DOHH2 (cell line): Measurements from ENCODE around the gene ODC1.

Source experiments
- H3F3A ChIP-seq: fragments of 200-600 bp; sonication (generic), shearing (Covaris generic); 2 replicates; pipeline ENCODE4 v1.6.0; 2016; ENCODE audit warnings: antibody characterized with exemption, mild to moderate bottlenecking; ENCODE audit not compliant: control insufficient read depth, insufficient read depth
- H3K27ac ChIP-seq: fragments of 200-600 bp; sonication (generic); 2 replicates; pipeline ENCODE4 v1.5.1; 2014; ENCODE audit warnings: low read depth, mild to moderate bottlenecking, low read length, moderate library complexity
- H3K27me3 ChIP-seq: fragments of 200-600 bp; sonication (generic); 2 replicates; pipeline ENCODE4 v1.6.1; 2014; ENCODE audit warnings: mild to moderate bottlenecking, low read length, mixed read lengths; ENCODE audit not compliant: control insufficient read depth
- H3K36me3 ChIP-seq: fragments of 200-600 bp; sonication (generic); 2 replicates; pipeline ENCODE4 v1.6.1; 2014; ENCODE audit warnings: mild to moderate bottlenecking, low read length, moderate library complexity, mixed read lengths; ENCODE audit not compliant: control insufficient read depth
- H3K4me1 ChIP-seq: fragments of 200-600 bp; sonication (generic); 2 replicates; pipeline ENCODE4 v1.6.1; 2014; ENCODE audit warnings: mild to moderate bottlenecking, low read length, mixed read lengths; ENCODE audit not compliant: control insufficient read depth
- H3K4me2 ChIP-seq: fragments of 200-600 bp; sonication (generic); 2 replicates; pipeline ENCODE4 v1.6.0; 2014; ENCODE audit warnings: mild to moderate bottlenecking, low read length, moderate library complexity
- H3K4me3 ChIP-seq: fragments of 200-600 bp; sonication (generic); 2 replicates; pipeline ENCODE4 v1.5.1; 2014; ENCODE audit warnings: mild to moderate bottlenecking, low read length, mixed read lengths
- H3K79me2 ChIP-seq: fragments of 200-600 bp; sonication (generic); 2 replicates; pipeline ENCODE4 v1.6.1; 2014; ENCODE audit warnings: mild to moderate bottlenecking, low read length, mixed read lengths; ENCODE audit not compliant: control insufficient read depth
- H3K9me2 ChIP-seq: fragments of 200-600 bp; sonication (generic); replicated peaks from 2 replicates; pipeline ENCODE4 v1.6.1; 2014; ENCODE audit warnings: mild to moderate bottlenecking, low read length, mixed read lengths; ENCODE audit not compliant: control insufficient read depth
- H3K9me3 ChIP-seq: fragments of 200-600 bp; sonication (generic); 2 replicates; pipeline ENCODE4 v1.6.1; 2014; ENCODE audit warnings: antibody characterized with exemption, low read length, mixed read lengths; ENCODE audit not compliant: control insufficient read depth, insufficient read depth
- H4K20me1 ChIP-seq: fragments of 200-600 bp; sonication (generic); 2 replicates; pipeline ENCODE4 v1.6.0; 2014; ENCODE audit warnings: low read depth, mild to moderate bottlenecking, antibody characterized with exemption, low read length, moderate library complexity; ENCODE audit not compliant: control insufficient read depth, insufficient read depth
- EZH2phosphoT487 ChIP-seq: fragments of 200-600 bp; sonication (generic); IDR thresholded peaks from 2 replicates; pipeline ENCODE4 v1.6.1; 2017; ENCODE audit warnings: borderline replicate concordance, mild to moderate bottlenecking, antibody characterized with exemption, low read length, moderate library complexity, mixed read lengths
- TF ChIP-seq, protein P1 (sequence below): fragments of 200-600 bp; sonication (generic); IDR thresholded peaks from one replicate; pipeline ENCODE4 v1.5.1; 2014; ENCODE audit warnings: antibody characterized with exemption, mild to moderate bottlenecking, low read depth, low read length; ENCODE audit not compliant: poor library complexity, severe bottlenecking

Gene ODC1

DNA sequence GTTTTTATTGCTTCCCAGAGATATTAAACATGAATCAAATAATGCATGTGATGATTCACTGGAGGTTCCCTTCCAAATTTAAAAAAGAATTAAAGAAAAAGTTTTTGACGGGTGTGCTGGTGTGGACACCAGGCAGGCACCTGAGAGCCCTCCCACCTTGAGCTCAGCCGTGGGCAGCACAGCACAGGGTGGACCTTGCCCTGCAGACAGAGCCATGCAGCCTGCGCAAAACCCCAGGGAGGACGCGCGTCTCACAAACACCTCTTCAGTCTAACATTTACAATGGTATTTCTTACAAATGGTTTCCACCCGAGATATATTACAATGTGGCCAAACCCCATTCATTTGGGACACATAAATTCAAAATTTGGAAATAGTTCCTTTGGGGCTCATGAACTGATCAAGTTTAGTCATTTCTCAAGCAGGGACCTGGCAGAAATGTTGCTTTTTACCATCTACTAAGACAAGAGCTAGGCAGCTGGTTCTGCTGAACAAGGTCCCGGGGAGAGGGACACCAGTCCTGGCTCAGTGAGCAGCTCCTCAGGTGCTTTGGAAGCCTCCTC lies 45.4 kb downstream of the ODC1 start:
- Histone ChIP-seq H3K36me3 (no peaks in the 10 kb centered on the region), H3K9me3 (no peaks in the 10 kb centered on the region; the same call in 1 of the 2 replicates), H3K9me2 (no peaks in the 10 kb centered on the region), H3K27ac (no peak overlapping the region), H3K4me2 (no peak overlapping the region), H3K27me3 (no peaks in the 10 kb centered on the region), H3K79me2 (no peaks in the 10 kb centered on the region), H3F3A (no peaks in the 10 kb centered on the region), H4K20me1 (no peaks in the 10 kb centered on the region), H3K4me3 (no peak overlapping the region), H3K4me1 (peaks cover 17% of the 10 kb centered on the region)
- TF ChIP-seq, protein P1, sequence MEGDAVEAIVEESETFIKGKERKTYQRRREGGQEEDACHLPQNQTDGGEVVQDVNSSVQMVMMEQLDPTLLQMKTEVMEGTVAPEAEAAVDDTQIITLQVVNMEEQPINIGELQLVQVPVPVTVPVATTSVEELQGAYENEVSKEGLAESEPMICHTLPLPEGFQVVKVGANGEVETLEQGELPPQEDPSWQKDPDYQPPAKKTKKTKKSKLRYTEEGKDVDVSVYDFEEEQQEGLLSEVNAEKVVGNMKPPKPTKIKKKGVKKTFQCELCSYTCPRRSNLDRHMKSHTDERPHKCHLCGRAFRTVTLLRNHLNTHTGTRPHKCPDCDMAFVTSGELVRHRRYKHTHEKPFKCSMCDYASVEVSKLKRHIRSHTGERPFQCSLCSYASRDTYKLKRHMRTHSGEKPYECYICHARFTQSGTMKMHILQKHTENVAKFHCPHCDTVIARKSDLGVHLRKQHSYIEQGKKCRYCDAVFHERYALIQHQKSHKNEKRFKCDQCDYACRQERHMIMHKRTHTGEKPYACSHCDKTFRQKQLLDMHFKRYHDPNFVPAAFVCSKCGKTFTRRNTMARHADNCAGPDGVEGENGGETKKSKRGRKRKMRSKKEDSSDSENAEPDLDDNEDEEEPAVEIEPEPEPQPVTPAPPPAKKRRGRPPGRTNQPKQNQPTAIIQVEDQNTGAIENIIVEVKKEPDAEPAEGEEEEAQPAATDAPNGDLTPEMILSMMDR: no peak
- no peak for TF ChIP-seq EZH2phosphoT487

DNA sequence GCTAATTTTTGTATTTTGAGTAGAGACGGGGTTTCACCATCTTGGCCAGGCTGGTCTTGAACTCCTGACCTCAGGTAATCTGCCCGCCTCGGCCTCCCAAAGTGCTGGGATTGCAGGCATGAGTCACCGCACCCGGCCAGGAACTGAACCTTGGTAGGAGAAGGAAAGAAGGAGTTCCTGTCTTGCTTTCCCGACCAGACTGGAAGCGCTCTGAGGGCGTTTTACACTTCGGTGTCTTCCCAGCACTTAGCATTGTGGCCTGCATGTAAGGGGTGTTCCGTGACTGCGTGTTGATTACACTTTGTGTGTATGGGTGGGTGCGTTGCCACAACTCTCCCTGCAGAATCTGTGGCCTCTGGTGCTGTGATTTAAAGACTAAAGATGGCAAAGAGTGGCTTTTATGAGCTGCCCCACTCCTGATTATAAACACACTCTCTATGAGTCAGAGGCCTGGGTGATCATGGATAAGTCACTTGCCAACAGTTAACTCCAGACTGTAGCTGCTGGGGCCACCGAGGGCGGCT lies 46.0 kb downstream of the ODC1 start:
- no peaks in the 10 kb centered on the region for H4K20me1 ChIP-seq
- no peak overlapping the region for H3K4me2 ChIP-seq
- peaks cover 11% of the 10 kb centered on the region for H3K4me1 ChIP-seq
- no peaks in the 10 kb centered on the region for H3K9me2 ChIP-seq
- H3K27me3 ChIP-seq: no peaks in the 10 kb centered on the region
- no peaks in the 10 kb centered on the region for H3K79me2 ChIP-seq
- no peaks in the 10 kb centered on the region; the same call in 1 of the 2 replicates for H3K9me3 ChIP-seq
- no peak for TF ChIP-seq EZH2phosphoT487
- TF ChIP-seq, protein P1: no peak
- H3K36me3 ChIP-seq: no peaks in the 10 kb centered on the region
- no peak overlapping the region for H3K27ac ChIP-seq
- no peaks in the 10 kb centered on the region for H3F3A ChIP-seq
- H3K4me3 ChIP-seq: no peak overlapping the region

DNA sequence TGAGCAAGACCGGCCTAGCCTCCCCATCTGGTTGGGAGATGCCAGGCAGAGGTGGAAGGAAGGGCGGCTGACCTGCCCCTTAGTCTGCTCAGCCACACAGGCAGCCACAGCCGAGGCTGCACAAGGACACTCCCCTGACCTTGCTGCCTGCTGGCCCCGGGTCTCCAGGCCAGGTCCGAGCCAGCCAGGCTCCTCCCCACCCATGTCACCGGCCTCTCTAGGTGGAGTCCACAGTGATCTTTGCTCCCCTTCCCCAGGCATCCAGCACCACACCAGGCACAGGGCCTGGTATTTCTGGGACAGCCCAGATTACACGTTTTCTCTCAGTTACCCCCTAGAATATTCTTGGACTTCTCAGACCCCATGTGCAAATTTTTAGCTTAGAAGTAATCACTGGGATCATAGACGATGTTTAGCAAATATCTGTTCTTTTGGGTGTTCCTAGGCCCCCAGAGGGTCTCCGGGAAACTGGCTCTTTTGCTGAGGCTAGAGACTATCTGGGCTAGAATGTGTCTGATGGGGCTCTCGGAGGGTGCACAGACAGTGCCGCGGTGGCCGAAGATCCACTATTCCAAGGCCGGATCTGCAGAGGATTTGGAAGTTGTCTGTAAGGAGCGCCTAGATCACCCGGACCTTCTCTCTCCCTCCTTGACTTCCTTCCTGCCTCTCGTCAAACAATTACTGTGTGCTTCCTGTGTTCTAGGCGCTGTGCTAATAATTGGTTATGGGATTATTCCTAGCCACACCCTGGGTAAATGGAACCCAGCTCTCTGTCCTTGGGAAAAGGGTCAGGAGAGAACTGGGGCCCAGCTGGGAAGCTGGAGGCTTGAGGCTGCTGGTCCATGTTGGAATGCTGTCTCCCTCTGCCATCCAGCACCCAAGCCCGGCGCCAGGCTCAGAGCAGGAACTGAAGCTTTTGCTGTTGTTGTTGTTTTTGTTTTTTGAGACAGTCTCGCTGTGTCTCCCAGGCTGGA lies 46.9 kb downstream of the ODC1 start:
- Histone ChIP-seq H3K9me3 (no peaks in the 10 kb centered on the region; the same call in 1 of the 2 replicates), H3K4me1 (peaks cover 7% of the 10 kb centered on the region), H3K4me3 (no peak overlapping the region), H3K36me3 (no peaks in the 10 kb centered on the region), H3K4me2 (no peak overlapping the region), H3K9me2 (no peaks in the 10 kb centered on the region), H3F3A (no peaks in the 10 kb centered on the region), H3K27me3 (no peaks in the 10 kb centered on the region), H4K20me1 (no peaks in the 10 kb centered on the region), H3K27ac (no peak overlapping the region), H3K79me2 (no peaks in the 10 kb centered on the region)
- TF ChIP-seq, protein P1: no peak
- no peak for TF ChIP-seq EZH2phosphoT487
